ENCODE measurements around the gene WDFY4. TPM values are rescaled to one million over a fixed set of nuclear protein-coding genes. Genes with fewer than 3 reads are reported as not detected.

WDFY4 gene
- total RNA-seq, 2 donors from 2014 or later = 2.1 to 10.1 TPM

GRCh38 chr10:48785796-48786195, 101.1 kb downstream of the WDFY4 start:
- Mint-ChIP-seq H3K27me3 (peaks cover 31% of the 10 kb centered on the region), H3K27ac (no peak overlapping the region), H3K36me3 (ENCODE audit: low read depth) (no peaks in the 10 kb centered on the region), H3K4me3 (no peak overlapping the region), H3K4me1 (no peaks in the 10 kb centered on the region)
- ATAC-seq (no peak), DNase-seq (no peak)
- no peaks in the 10 kb centered on the region for H3K9me3 ChIP-seq (ENCODE audit: control insufficient read depth, low read length, poor library complexity, severe bottlenecking)

DNA sequence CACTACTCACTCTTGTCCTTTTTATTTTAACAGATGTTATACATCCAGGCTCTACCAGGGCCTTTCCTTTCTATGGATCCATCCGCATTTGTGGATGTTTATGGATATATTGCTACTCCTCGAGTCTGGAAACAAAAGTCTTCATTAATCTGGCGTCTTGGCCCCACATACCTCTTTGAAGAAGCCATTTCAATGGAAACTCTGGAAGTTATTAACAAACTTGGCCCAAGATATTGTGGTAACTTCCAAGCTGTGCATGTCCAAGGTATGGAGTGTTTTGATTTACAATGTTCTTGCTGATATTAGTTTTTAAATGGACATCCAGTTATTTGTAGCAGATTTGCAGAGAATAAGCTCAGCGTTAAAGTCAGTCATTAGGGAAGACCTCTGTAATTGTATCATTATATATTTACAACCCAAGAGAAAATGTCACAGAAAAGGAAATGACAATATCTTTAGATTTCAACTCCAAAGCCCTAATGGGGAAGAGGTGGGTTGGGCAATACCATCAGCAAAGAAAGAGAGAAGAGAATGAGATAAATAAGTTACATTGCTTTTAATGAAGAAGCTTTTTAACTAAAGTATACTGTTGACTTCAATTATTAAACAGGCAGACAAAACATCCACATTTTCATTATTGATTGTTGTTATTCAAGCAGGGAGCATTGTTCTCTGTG, 102.1 kb downstream of the WDFY4 start:
- Mint-ChIP-seq H3K4me3 (no peak overlapping the region), H3K27me3 (peaks cover 36% of the 10 kb centered on the region), H3K36me3 (ENCODE audit: low read depth) (no peaks in the 10 kb centered on the region), H3K27ac (no peak overlapping the region), H3K4me1 (no peaks in the 10 kb centered on the region)
- no peak for ATAC-seq
- H3K9me3 ChIP-seq (ENCODE audit: control insufficient read depth, low read length, poor library complexity, severe bottlenecking) = no peaks in the 10 kb centered on the region
- DNase-seq = no peak

- Mint-ChIP-seq H3K27ac (no peak overlapping the region), H3K4me3 (no peak overlapping the region), H3K27me3 (peaks cover 35% of the 10 kb centered on the region), H3K4me1 (no peaks in the 10 kb centered on the region), H3K36me3 (ENCODE audit: low read depth) (no peaks in the 10 kb centered on the region)
- DNase-seq (no peak), ATAC-seq (no peak)
- no peaks in the 10 kb centered on the region for H3K9me3 ChIP-seq (ENCODE audit: control insufficient read depth, low read length, poor library complexity, severe bottlenecking)
These were observed 103.9 kb downstream of the WDFY4 start for GRCh38 chr10:48788554-48788953.

DNA sequence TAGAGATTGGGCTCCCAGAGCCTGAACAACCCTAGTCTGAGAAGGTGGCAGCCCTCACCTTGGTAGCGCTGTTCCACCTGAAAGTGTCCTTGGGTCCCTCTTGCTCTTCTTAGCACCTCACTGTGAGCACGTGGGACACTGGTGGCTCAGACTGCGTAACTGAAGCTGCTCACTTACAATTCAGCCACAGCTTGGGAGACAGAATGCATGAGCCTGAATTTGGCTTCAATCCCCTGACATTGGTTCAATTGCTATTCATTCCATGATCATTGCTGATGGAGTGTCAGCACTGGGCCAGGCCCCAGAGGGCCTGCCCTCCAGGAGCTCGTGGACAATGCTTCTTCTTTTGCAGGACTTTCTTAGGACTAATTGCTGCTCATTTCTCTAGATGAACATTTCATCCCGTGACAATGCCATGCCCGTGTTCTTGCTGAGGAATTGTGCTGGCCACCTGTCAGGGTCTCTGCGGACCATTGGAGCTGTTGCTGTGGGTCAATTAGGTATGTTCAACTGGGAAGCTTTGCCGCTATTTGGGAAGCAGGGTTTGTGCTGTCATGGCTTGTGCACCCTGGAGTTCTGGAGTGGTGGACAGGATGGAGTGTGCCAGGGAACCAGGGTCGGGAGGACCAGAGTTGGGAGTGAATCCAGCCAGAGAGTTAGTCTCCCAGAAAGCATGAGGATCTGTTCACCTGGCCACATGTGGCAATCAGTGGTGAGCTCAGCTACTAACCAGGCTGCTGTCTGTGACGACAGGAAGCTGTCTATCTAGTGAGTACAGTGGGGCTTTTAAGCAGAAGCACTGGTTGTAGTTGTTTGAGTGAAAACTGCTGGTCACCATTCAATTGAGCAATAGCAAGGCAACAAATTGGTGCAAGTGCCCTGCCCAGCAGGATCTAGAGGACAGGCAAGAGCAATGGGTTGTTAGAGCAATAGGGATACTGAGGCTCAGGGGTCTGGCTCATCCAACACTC, 105.1 kb downstream of the WDFY4 start:
- ATAC-seq (no peak), DNase-seq (no peak)
- Mint-ChIP-seq H3K27me3 (peaks cover 35% of the 10 kb centered on the region), H3K27ac (no peak overlapping the region), H3K4me1 (no peaks in the 10 kb centered on the region), H3K4me3 (no peak overlapping the region), H3K36me3 (ENCODE audit: low read depth) (no peaks in the 10 kb centered on the region)
- no peaks in the 10 kb centered on the region for H3K9me3 ChIP-seq (ENCODE audit: control insufficient read depth, low read length, poor library complexity, severe bottlenecking)

DNA sequence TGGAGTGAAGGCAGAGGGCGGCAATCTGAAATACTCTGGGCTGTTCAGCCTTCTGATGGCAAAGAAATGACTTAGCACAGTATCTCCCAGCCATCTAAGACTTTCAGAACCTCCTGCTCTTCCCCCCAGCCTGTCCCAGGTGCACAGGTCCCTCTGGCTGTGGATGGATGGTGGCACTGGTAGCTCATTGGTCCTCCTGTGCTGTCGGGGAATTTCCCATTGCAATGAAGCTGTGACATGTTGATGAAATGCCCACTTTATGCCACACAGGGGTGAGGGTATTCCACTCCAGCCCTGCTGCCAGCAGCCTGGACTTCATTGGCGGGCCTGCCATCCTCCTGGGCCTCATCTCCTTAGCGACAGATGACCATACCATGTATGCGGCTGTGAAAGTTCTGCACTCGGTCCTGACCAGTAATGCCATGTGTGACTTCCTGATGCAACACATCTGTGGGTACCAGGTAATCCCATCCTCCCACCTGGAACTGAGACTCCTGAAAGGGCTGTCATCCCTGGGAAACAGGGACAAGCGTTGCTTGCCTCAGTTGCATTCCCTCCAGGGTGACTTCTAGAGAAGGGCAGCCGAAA, 105.9 kb downstream of the WDFY4 start:
- no peaks in the 10 kb centered on the region for H3K4me1 Mint-ChIP-seq
- H3K27me3 Mint-ChIP-seq = peaks cover 33% of the 10 kb centered on the region
- ATAC-seq (no peak), DNase-seq (no peak)
- H3K36me3 Mint-ChIP-seq (ENCODE audit: low read depth) = no peaks in the 10 kb centered on the region
- no peak overlapping the region for H3K4me3 Mint-ChIP-seq
- H3K27ac Mint-ChIP-seq = no peak overlapping the region
- no peaks in the 10 kb centered on the region for H3K9me3 ChIP-seq (ENCODE audit: control insufficient read depth, low read length, poor library complexity, severe bottlenecking)

DNA sequence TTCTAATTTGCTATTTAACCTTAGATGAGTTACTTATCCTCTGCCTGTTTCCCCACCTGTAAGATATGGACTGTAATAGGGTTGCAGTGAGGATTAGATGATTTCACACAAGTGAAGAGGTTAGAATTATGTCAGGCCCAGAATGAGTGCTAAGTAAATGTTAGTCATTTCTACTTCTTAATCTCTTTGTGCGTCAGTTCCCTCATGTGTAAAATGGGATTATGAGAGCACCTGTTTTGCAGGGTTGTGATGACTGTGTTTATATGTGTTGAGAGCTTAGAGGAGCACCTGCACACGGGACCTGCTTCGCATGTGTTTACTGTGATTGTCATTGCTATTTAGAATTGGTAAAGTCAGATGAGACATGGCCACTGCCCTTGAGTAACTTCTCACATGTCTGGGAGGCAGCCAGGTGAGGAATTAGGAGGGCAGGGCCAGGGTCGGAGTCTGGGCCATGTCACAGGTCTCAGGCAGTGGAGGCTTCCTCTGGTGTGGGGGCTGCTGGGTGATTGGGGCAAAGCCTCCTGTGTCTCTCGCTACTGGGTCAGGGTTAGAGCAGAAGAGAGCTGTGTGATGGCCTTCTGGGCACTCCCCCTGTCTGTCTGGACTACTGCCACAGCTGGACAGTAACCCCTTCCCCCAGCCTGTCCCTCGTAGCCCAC, 106.7 kb downstream of the WDFY4 start:
- ATAC-seq = no peak
- H3K27ac Mint-ChIP-seq = no peak overlapping the region
- H3K4me1 Mint-ChIP-seq = no peaks in the 10 kb centered on the region
- DNase-seq = no peak
- H3K36me3 Mint-ChIP-seq (ENCODE audit: low read depth) = no peaks in the 10 kb centered on the region
- H3K4me3 Mint-ChIP-seq = no peak overlapping the region
- H3K27me3 Mint-ChIP-seq = peaks cover 28% of the 10 kb centered on the region
- H3K9me3 ChIP-seq (ENCODE audit: control insufficient read depth, low read length, poor library complexity, severe bottlenecking) = no peaks in the 10 kb centered on the region

DNA sequence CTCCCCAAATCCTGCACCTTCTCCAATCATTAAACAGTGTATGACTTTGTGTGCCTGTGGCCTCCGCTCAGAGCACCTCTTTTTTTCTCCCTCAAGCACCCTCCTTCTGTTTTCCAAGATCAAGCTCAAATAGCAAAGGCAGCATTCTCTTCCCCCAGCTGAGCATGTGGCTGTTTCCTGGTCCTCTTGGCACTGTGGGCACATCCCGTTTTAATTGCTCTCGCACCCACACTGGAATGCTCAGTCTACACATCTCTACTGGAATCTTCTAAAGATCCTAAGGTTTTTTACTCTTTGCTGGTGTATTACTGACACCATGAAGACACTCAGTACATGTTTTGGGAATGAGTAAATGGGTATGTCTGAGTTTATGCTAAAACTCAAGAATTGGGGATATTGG, 107.4 kb downstream of the WDFY4 start:
- Mint-ChIP-seq H3K4me1 (no peaks in the 10 kb centered on the region), H3K4me3 (no peak overlapping the region), H3K27me3 (peaks cover 22% of the 10 kb centered on the region), H3K27ac (no peak overlapping the region), H3K36me3 (ENCODE audit: low read depth) (no peaks in the 10 kb centered on the region)
- ATAC-seq (no peak), DNase-seq (no peak)
- no peaks in the 10 kb centered on the region for H3K9me3 ChIP-seq (ENCODE audit: control insufficient read depth, low read length, poor library complexity, severe bottlenecking)

DNA sequence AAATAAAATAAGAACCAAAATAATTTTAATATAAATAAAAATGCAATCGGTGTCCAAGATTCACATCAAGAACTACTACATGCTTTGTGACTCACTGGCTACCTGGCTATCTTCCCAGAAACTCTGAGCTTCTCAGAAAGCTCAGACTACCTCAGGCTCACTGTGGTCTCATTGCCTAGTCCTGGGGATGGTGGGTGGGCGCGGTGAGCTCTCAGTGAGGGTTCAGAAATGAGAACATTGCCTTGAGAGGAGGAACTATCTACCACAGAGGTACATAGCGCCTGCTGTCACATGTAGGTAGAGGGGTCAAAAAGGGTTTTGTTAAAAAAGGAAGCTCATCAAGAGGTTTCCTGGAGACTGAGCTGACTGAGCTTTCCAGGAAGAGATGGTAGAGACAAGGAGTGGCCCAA, 108.0 kb downstream of the WDFY4 start:
- ATAC-seq = no peak
- Mint-ChIP-seq H3K4me3 (no peak overlapping the region), H3K27ac (no peak overlapping the region)

GRCh38 chr10:48794074-48794473, 109.4 kb downstream of the WDFY4 start:
- H3K9me3 ChIP-seq (ENCODE audit: control insufficient read depth, low read length, poor library complexity, severe bottlenecking) = no peaks in the 10 kb centered on the region
- Mint-ChIP-seq H3K27me3 (peaks cover 22% of the 10 kb centered on the region), H3K27ac (no peak overlapping the region), H3K4me3 (no peak overlapping the region), H3K4me1 (no peaks in the 10 kb centered on the region), H3K36me3 (ENCODE audit: low read depth) (no peaks in the 10 kb centered on the region)
- no peak for ATAC-seq
- no peak for DNase-seq

More for the DNA sequence above, 108.0 kb downstream of the WDFY4 start:
- Mint-ChIP-seq H3K36me3 (ENCODE audit: low read depth) (no peaks in the 10 kb centered on the region), H3K4me1 (no peaks in the 10 kb centered on the region), H3K27me3 (peaks cover 22% of the 10 kb centered on the region)
- no peak for DNase-seq
- H3K9me3 ChIP-seq (ENCODE audit: control insufficient read depth, low read length, poor library complexity, severe bottlenecking) = no peaks in the 10 kb centered on the region

GRCh38 chr10:48796713-48797245, 112.1 kb downstream of the WDFY4 start:
- Mint-ChIP-seq H3K27ac (no peak overlapping the region), H3K4me3 (no peak overlapping the region), H3K27me3 (peaks cover 6% of the 10 kb centered on the region), H3K4me1 (peaks cover 4% of the 10 kb centered on the region), H3K36me3 (ENCODE audit: low read depth) (peaks cover 2% of the 10 kb centered on the region)
- no peak for DNase-seq
- no peaks in the 10 kb centered on the region for H3K9me3 ChIP-seq (ENCODE audit: control insufficient read depth, low read length, poor library complexity, severe bottlenecking)
- no peak for ATAC-seq

GRCh38 chr10:48797830-48798229, 113.2 kb downstream of the WDFY4 start:
- Mint-ChIP-seq H3K4me3 (no peak overlapping the region), H3K4me1 (peaks cover 4% of the 10 kb centered on the region), H3K36me3 (ENCODE audit: low read depth) (peaks cover 2% of the 10 kb centered on the region), H3K27me3 (no peaks in the 10 kb centered on the region), H3K27ac (no peak overlapping the region)
- no peaks in the 10 kb centered on the region for H3K9me3 ChIP-seq (ENCODE audit: control insufficient read depth, low read length, poor library complexity, severe bottlenecking)
- ATAC-seq = no peak
- DNase-seq = no peak

GRCh38 chr10:48798481-48799254, 114.0 kb downstream of the WDFY4 start:
- H3K27ac Mint-ChIP-seq = no peak overlapping the region
- H3K27me3 Mint-ChIP-seq = no peaks in the 10 kb centered on the region
- H3K4me3 Mint-ChIP-seq = no peak overlapping the region
- H3K4me1 Mint-ChIP-seq = peaks cover 4% of the 10 kb centered on the region
- no peaks in the 10 kb centered on the region for H3K9me3 ChIP-seq (ENCODE audit: control insufficient read depth, low read length, poor library complexity, severe bottlenecking)
- DNase-seq (no peak), ATAC-seq (no peak)
- H3K36me3 Mint-ChIP-seq (ENCODE audit: low read depth) = peaks cover 2% of the 10 kb centered on the region
